CMK (cell line): Measurements from ENCODE around the gene TP73.
A peak's percentile ranks its signal among the peaks of the same experiment; 100 is the strongest.
"Not testable (repeated sequence)": the region's sequence is repeated elsewhere in the genome, so short reads cannot be mapped to it uniquely, and the experiment has no call there.

Experiments
- DNase-seq: peaks from one replicate; pipeline ENCODE4 v3.0.0-alpha.2; 2010; ENCODE audit warnings: low read depth

The TP73 gene

GRCh38 chr1:3618881-3619671 is 33.2 kb upstream of the TP73 start:
- DNase-seq, result peak; percentile 77

- no peak for DNase-seq
Measured at GRCh38 chr1:3620708-3621107, 31.6 kb upstream of the TP73 start.

- not testable (repeated sequence) for DNase-seq
Measured at GRCh38 chr1:3621151-3621671, 31.1 kb upstream of the TP73 start.

- not testable (repeated sequence) for DNase-seq
Measured at GRCh38 chr1:3622102-3622501, 30.2 kb upstream of the TP73 start.

- no peak for DNase-seq
Measured at GRCh38 chr1:3623441-3624199, 28.7 kb upstream of the TP73 start.

- DNase-seq, result peak; percentile 96
Measured at GRCh38 chr1:3624200-3625136, 27.8 kb upstream of the TP73 start, which contains the start of gene TPRG1L. TPRG1L (plus strand) TSS chr1:3625015; CDS start chr1:3625073, 58 bp downstream.

GRCh38 chr1:3625151-3625907 is 27.0 kb upstream of the TP73 start:
- no peak for DNase-seq

GRCh38 chr1:3626025-3626424 is 26.3 kb upstream of the TP73 start:
- no peak for DNase-seq

- DNase-seq, result no peak
Measured at GRCh38 chr1:3627515-3628253, 24.6 kb upstream of the TP73 start.

- no peak for DNase-seq
Measured at GRCh38 chr1:3628445-3628844, 23.9 kb upstream of the TP73 start.

GRCh38 chr1:3629561-3630160 is 22.7 kb upstream of the TP73 start:
- DNase-seq, result no peak

- no peak for DNase-seq
Measured at GRCh38 chr1:3630161-3630611, 22.1 kb upstream of the TP73 start.

- no peak for DNase-seq
Measured at GRCh38 chr1:3630914-3631313, 21.4 kb upstream of the TP73 start.

GRCh38 chr1:3631320-3632260 is 20.7 kb upstream of the TP73 start:
- no peak for DNase-seq

- DNase-seq, result no peak
Measured at GRCh38 chr1:3632298-3632697, 20.0 kb upstream of the TP73 start.

- DNase-seq, result no peak
Measured at GRCh38 chr1:3632716-3633343, 19.5 kb upstream of the TP73 start.

- no peak for DNase-seq
Measured at GRCh38 chr1:3633344-3634058, 18.8 kb upstream of the TP73 start.
